OCI-LY7 (cell line): ENCODE results near the gene HNRNPL. TPM values are rescaled to one million over a fixed set of nuclear protein-coding genes. Genes with fewer than 3 reads are reported as not detected.
"Not testable (repeated sequence)": the region's sequence is repeated elsewhere in the genome, so short reads cannot be mapped to it uniquely, and the experiment has no call there.

Experiments used
- BruUV-seq: library from RNA; stranded (reverse); fragments of 400-500 nt; replicated peaks from 2 replicates; lab custom pipeline; 2021; lab: Mats Ljungman, UMichigan
- CTCF ChIA-PET: fragments of 300-600 bp; sonication (Branson Sonifier 250); formaldehyde crosslinking; loops from one replicate; lab custom pipeline; 2022; ENCODE audit warnings: antibody characterized with exemption; ENCODE audit not compliant: unreplicated experiment; lab: Charles Lee
- POLR2A ChIA-PET: fragments of 300-600 bp; sonication (Branson Sonifier 250); formaldehyde crosslinking; loops from one replicate; lab custom pipeline; 2022; ENCODE audit warnings: antibody characterized with exemption; lab: Charles Lee
- DNase-seq: peaks from one replicate; pipeline ENCODE4 v3.0.0-alpha.2; 2015; ENCODE audit warnings: low spot score
- H2AFZ ChIP-seq: fragments of 200-600 bp; sonication (generic), shearing (Covaris generic); 2 replicates; pipeline ENCODE4 v1.6.1; 2014; ENCODE audit warnings: mild to moderate bottlenecking, antibody characterized with exemption, low read length, moderate library complexity
- H3K27ac ChIP-seq: fragments of 200-600 bp; sonication (generic); 2 replicates; pipeline ENCODE4 v1.5.1; 2014; ENCODE audit warnings: mixed run types, low read depth, mild to moderate bottlenecking, moderate library complexity, low read length, inconsistent platforms; ENCODE audit not compliant: poor library complexity, severe bottlenecking
- H3K36me3 ChIP-seq: fragments of 200-600 bp; sonication (generic); 2 replicates; pipeline ENCODE4 v1.6.1; 2014; ENCODE audit warnings: mild to moderate bottlenecking, antibody characterized with exemption, low read length, moderate library complexity, mixed read lengths; ENCODE audit not compliant: insufficient read depth
- H3K4me1 ChIP-seq: fragments of 200-600 bp; sonication (generic); 2 replicates; pipeline ENCODE4 v1.5.1; 2014; ENCODE audit warnings: mild to moderate bottlenecking, low read length; ENCODE audit not compliant: insufficient read depth, poor library complexity, severe bottlenecking
- H3K4me2 ChIP-seq: fragments of 200-600 bp; sonication (generic); 2 replicates; pipeline ENCODE4 v1.6.1; 2014; ENCODE audit warnings: mild to moderate bottlenecking, low read length
- H3K4me3 ChIP-seq: fragments of 200-600 bp; sonication (generic); 2 replicates; pipeline ENCODE4 v1.5.1; 2014; ENCODE audit warnings: mild to moderate bottlenecking, low read depth, low read length; ENCODE audit not compliant: poor library complexity, severe bottlenecking
- H3K79me2 ChIP-seq: fragments of 200-600 bp; sonication (generic); 2 replicates; pipeline ENCODE4 v1.6.1; 2016; ENCODE audit warnings: low read depth, mild to moderate bottlenecking, low read length, moderate library complexity, mixed read lengths; ENCODE audit not compliant: insufficient read depth
- H3K9me2 ChIP-seq: fragments of 200-600 bp; sonication (generic); 2 replicates; pipeline ENCODE4 v1.6.1; 2016; ENCODE audit warnings: mild to moderate bottlenecking, low read length, mixed read lengths; ENCODE audit not compliant: insufficient read depth
- H3K9me3 ChIP-seq: fragments of 200-600 bp; sonication (generic); 2 replicates; pipeline ENCODE4 v1.6.1; 2014; ENCODE audit warnings: mild to moderate bottlenecking, mixed run types, low read length, mixed read lengths
- H4K20me1 ChIP-seq: fragments of 200-600 bp; sonication (generic); 2 replicates; pipeline ENCODE4 v1.6.1; 2014; ENCODE audit warnings: mild to moderate bottlenecking, antibody characterized with exemption, low read length, moderate library complexity, mixed read lengths; ENCODE audit not compliant: insufficient read depth
- EZH2phosphoT487 ChIP-seq: fragments of 200-600 bp; sonication (generic); IDR thresholded peaks from 2 replicates; pipeline ENCODE4 v1.6.1; 2018; ENCODE audit warnings: low read depth, borderline replicate concordance, mild to moderate bottlenecking, mixed run types, antibody characterized with exemption, low read length, moderate library complexity, mixed read lengths
- intact Hi-C: fragments of 100-400 bp; cut with micrococcal nuclease; formaldehyde crosslinking; loops from one replicate; pipeline ENCODE4 v1.10.0; 2022; ENCODE audit not compliant: unreplicated experiment
- total RNA-seq, 2 experiments: library from RNA; depleted of rRNA in 1 of 2; stranded (reverse); fragments of >200 nt in 1 of 2; shearing (Covaris generic) in 1 of 2; gene quantifications; 2 replicates each; pipeline ENCODE4 v1.2.3, GENCODE V29; 2014 to 2022
- TF ChIP-seq, protein P1 (sequence below): fragments of 200-600 bp; sonication (generic); conservative IDR thresholded peaks from 2 replicates; pipeline ENCODE4 v1.5.1; 2014; ENCODE audit warnings: mild to moderate bottlenecking, antibody characterized with exemption, low read length, moderate library complexity, mixed read lengths

Gene HNRNPL
- total RNA-seq, 2 experiments from 2014 or later, result 263 to 655 TPM

DNA sequence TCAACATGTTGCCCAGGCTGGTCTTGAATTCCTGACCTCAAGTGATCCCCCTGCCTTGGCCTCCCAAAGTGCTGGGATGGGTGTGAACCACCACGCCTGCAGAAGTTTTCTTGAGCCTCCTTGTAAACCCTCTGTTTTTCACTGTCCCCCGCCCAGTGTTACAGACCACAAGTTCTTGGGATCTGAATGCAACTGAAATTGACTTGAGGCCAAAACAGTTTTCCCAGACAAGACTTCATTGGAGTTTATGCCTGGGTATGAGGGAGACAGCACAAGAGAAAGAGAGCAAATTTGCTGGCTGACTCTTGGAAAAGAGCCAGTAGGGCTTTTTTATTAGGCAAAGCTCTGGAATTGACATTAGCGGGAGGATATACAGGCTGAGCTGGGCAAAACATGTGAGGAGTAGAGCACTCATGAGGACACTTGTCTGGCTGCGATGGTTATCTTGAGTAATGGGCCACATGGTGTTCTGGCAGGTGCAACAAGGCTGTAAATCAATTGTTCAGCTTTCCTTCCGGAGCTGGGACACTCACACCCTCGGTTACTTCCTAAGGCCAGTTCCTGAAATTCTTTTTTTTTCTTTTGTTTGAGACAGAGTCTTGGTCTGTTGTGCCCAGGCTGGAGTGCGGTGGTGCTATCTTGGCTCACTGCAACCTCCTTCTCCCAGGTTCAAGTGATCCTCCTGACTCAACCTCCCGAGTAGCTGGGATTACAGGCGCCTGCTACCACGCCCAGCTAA lies 12.7 kb upstream of the HNRNPL start:
- Histone ChIP-seq H3K4me1 (peaks cover 87% of the 10 kb centered on the region), H3K4me2 (no peak overlapping the region), H3K9me2 (no peaks in the 10 kb centered on the region), H3K9me3 (no peaks in the 10 kb centered on the region), H3K27ac (peak overlapping the region; percentile 31), H3K36me3 (peaks cover 4% of the 10 kb centered on the region; the same call in 1 of the 2 replicates), H3K79me2 (no peaks in the 10 kb centered on the region), H4K20me1 (no peaks in the 10 kb centered on the region), H3K4me3 (no peak overlapping the region), H2AFZ (no peak overlapping the region)
- CTCF ChIA-PET, result no interaction called here
- no peak for DNase-seq
- TF ChIP-seq, protein P1, sequence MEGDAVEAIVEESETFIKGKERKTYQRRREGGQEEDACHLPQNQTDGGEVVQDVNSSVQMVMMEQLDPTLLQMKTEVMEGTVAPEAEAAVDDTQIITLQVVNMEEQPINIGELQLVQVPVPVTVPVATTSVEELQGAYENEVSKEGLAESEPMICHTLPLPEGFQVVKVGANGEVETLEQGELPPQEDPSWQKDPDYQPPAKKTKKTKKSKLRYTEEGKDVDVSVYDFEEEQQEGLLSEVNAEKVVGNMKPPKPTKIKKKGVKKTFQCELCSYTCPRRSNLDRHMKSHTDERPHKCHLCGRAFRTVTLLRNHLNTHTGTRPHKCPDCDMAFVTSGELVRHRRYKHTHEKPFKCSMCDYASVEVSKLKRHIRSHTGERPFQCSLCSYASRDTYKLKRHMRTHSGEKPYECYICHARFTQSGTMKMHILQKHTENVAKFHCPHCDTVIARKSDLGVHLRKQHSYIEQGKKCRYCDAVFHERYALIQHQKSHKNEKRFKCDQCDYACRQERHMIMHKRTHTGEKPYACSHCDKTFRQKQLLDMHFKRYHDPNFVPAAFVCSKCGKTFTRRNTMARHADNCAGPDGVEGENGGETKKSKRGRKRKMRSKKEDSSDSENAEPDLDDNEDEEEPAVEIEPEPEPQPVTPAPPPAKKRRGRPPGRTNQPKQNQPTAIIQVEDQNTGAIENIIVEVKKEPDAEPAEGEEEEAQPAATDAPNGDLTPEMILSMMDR, result no peak
- no peak for TF ChIP-seq EZH2phosphoT487
- POLR2A ChIA-PET, result interaction anchor here (1.0 to 4.2 kb wide), 4 partner anchors 10 to 35 kb away, joined by 4 to 21 read pairs (median 6); partner anchors contain the start of gene ECH1
- intact Hi-C loops, result no loop called here
- BruUV-seq, result no TSS peak

DNA sequence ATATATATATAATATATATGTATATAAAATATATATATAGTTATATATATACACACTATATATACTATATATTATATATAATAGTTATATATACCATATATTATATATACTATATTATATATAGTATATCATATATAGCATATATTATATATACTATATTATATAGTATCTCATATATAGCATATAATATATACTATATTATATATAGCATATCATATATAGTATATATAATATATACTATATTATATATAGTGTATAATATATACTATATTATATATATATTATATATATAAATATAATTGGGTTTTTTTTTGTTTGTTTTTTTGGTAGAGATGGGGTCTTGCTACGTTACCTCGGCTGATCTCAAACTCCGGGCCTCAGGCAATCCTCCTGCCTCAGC lies 11.6 kb upstream of the HNRNPL start:
- H3K4me3 ChIP-seq, result no peak overlapping the region
- no peak overlapping the region for H2AFZ ChIP-seq
- H3K36me3 ChIP-seq, result no peaks in the 10 kb centered on the region
- no peak overlapping the region for H3K4me2 ChIP-seq
- peaks cover 88% of the 10 kb centered on the region for H3K4me1 ChIP-seq
- H3K27ac ChIP-seq, result peak overlapping the region; percentile 89
- DNase-seq, result no peak
- H3K79me2 ChIP-seq, result no peaks in the 10 kb centered on the region
- TF ChIP-seq, protein P1, result no peak
- no peak for TF ChIP-seq EZH2phosphoT487
- H4K20me1 ChIP-seq, result no peaks in the 10 kb centered on the region
- POLR2A ChIA-PET, result interaction anchor here (0.5 to 4.2 kb wide), 6 partner anchors 9 to 460 kb away, joined by 3 to 21 read pairs (median 4); partner anchors contain the start of genes LRFN1 and RINL
- CTCF ChIA-PET, result interaction anchor here (0.6 kb wide), 1 partner anchor 10 kb away, joined by 4 read pairs; no protein-coding TSS in a partner anchor
- H3K9me3 ChIP-seq, result no peaks in the 10 kb centered on the region
- no TSS peak for BruUV-seq
- intact Hi-C loops, result no loop called here
- H3K9me2 ChIP-seq, result no peaks in the 10 kb centered on the region

DNA sequence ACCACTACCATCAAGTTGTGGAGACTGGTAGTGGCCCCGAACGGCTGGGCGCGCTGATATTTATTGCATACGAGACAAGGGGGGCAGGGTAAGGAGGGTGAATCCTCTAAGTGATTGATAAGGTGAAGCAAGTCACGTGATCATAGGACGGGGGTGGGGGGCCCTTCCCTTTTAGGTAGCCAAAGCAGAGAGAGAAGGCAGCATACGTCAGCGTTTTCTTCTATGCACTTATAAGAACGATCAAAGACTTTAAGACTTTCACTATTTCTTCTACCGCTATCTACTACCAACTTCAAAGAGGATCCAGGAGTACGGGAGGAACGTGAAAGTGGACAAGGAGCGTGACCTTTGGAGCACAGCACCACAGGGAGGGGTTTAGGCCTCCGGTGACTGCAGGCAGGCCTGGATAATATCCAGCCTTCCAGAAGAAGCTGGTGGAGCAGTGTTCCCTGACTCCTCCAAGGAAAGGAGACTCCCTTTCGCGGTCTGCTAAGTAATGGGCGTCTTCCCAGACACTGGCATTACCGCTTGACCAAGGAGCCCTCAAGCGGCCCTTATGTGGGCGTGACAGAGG lies 9.9 kb upstream of the HNRNPL start:
- CTCF ChIA-PET, BruUV-seq, H3K79me2 ChIP-seq, H4K20me1 ChIP-seq, H3K9me3 ChIP-seq, H3K36me3 ChIP-seq, POLR2A ChIA-PET, DNase-seq, H3K9me2 ChIP-seq: not testable (repeated sequence)
- Histone ChIP-seq H3K4me1 (peaks cover 75% of the 10 kb centered on the region), H3K4me3 (peak overlapping the region; percentile 37), H2AFZ (peak overlapping the region; percentile 67; the same call in 1 of the 2 replicates), H3K27ac (peak overlapping the region; percentile 89), H3K4me2 (peak overlapping the region; percentile 61)
- intact Hi-C loops, result loop anchor here (10.0 kb wide), 1 partner anchor 545 kb away; the partner anchor contains the start of gene ZFP36
